H9 (cell line): ENCODE results near the gene ZFP92. TPM values are rescaled to one million over a fixed set of nuclear protein-coding genes. Genes with fewer than 3 reads are reported as not detected.

ENCODE experiments used
- DNase-seq: peaks from one replicate; pipeline ENCODE4 v3.0.0-alpha.2; 2017
- H2AFZ ChIP-seq: one replicate; pipeline ENCODE4 v1.6.1; 2013; ENCODE audit warnings: mild to moderate bottlenecking, low read length, control low read depth, moderate library complexity
- H2AK5ac ChIP-seq: 2 replicates; pipeline ENCODE4 v1.6.1; 2013; ENCODE audit warnings: low read length, control low read depth, mixed read lengths; ENCODE audit not compliant: insufficient read length
- H2BK120ac ChIP-seq: one replicate; pipeline ENCODE4 v1.6.1; 2013; ENCODE audit warnings: low read depth, mild to moderate bottlenecking, low read length, control low read depth, inconsistent platforms; ENCODE audit not compliant: poor library complexity, severe bottlenecking
- H2BK12ac ChIP-seq: 2 replicates; pipeline ENCODE4 v1.6.1; 2013; ENCODE audit warnings: low read length, control low read depth, mixed read lengths, low read depth; ENCODE audit not compliant: insufficient read length
- H2BK15ac ChIP-seq: 2 replicates; pipeline ENCODE4 v1.6.1; 2013; ENCODE audit warnings: low read depth, low read length, control low read depth
- H2BK20ac ChIP-seq: one replicate; pipeline ENCODE4 v1.6.1; 2013; ENCODE audit warnings: low read depth, mild to moderate bottlenecking, low read length, control low read depth, inconsistent platforms; ENCODE audit not compliant: poor library complexity, severe bottlenecking
- H2BK5ac ChIP-seq: 2 replicates; pipeline ENCODE4 v1.6.1; 2013; ENCODE audit warnings: low read length, control low read depth, mixed read lengths; ENCODE audit not compliant: insufficient read length
- H3K14ac ChIP-seq: 2 replicates; pipeline ENCODE4 v1.6.1; 2013; ENCODE audit warnings: low read length, control low read depth; ENCODE audit not compliant: insufficient read depth
- H3K18ac ChIP-seq: 2 replicates; pipeline ENCODE4 v1.6.1; 2013; ENCODE audit warnings: low read depth, mild to moderate bottlenecking, mixed read lengths, low read length, control low read depth; ENCODE audit not compliant: insufficient read length
- H3K23ac ChIP-seq: 2 replicates; pipeline ENCODE4 v1.6.1; 2013; ENCODE audit warnings: low read length, control low read depth, mixed read lengths, low read depth; ENCODE audit not compliant: insufficient read length
- H3K23me2 ChIP-seq: 2 replicates; pipeline ENCODE4 v1.6.1; 2013; ENCODE audit warnings: low read depth, mild to moderate bottlenecking, mixed read lengths, low read length, control low read depth; ENCODE audit not compliant: insufficient read length, poor library complexity, severe bottlenecking
- H3K27ac ChIP-seq: 2 replicates; pipeline ENCODE4 v1.5.1; 2013; ENCODE audit warnings: low read length, control low read depth, mixed read lengths, low read depth; ENCODE audit not compliant: insufficient read length
- H3K27me3 ChIP-seq: 2 replicates; pipeline ENCODE4 v1.6.1; 2013; ENCODE audit warnings: low read length, control low read depth, inconsistent platforms; ENCODE audit not compliant: insufficient read depth
- H3K4ac ChIP-seq: 2 replicates; pipeline ENCODE4 v1.6.1; 2013; ENCODE audit warnings: low read depth, mild to moderate bottlenecking, control low read depth, inconsistent platforms, low read length, moderate library complexity
- H3K4me1 ChIP-seq: 2 replicates; pipeline ENCODE4 v1.6.1; 2013; ENCODE audit warnings: low read length, control low read depth, inconsistent platforms; ENCODE audit not compliant: insufficient read depth
- H3K4me2 ChIP-seq: 2 replicates; pipeline ENCODE4 v1.6.1; 2013; ENCODE audit warnings: low read length, control low read depth, mixed read lengths; ENCODE audit not compliant: insufficient read length, insufficient read depth
- H3K56ac ChIP-seq: 2 replicates; pipeline ENCODE4 v1.6.1; 2013; ENCODE audit warnings: low read depth, mild to moderate bottlenecking, mixed read lengths, low read length, control low read depth; ENCODE audit not compliant: insufficient read length
- H3K79me1 ChIP-seq: 2 replicates; pipeline ENCODE4 v1.6.1; 2013; ENCODE audit warnings: low read depth, mild to moderate bottlenecking, moderate library complexity, low read length, control low read depth, inconsistent platforms; ENCODE audit not compliant: insufficient read depth, poor library complexity, severe bottlenecking
- H3K79me2 ChIP-seq: 2 replicates; pipeline ENCODE4 v1.6.1; 2013; ENCODE audit warnings: low read length, control low read depth, inconsistent platforms; ENCODE audit not compliant: insufficient read depth
- H3K9ac ChIP-seq: 2 replicates; pipeline ENCODE4 v1.6.1; 2013; ENCODE audit warnings: low read length, control low read depth, mixed read lengths; ENCODE audit not compliant: insufficient read length; ENCODE audit errors: extremely low read depth
- H3K9me3 ChIP-seq: one replicate; pipeline ENCODE4 v1.6.1; 2013; ENCODE audit warnings: low read depth, low read length, inconsistent platforms; ENCODE audit not compliant: control insufficient read depth
- H3T11ph ChIP-seq: one replicate; pipeline ENCODE4 v1.6.1; 2013; ENCODE audit warnings: mild to moderate bottlenecking, low read length, control low read depth, inconsistent platforms
- H4K20me1 ChIP-seq: one replicate; pipeline ENCODE4 v1.6.1; 2013; ENCODE audit not compliant: control insufficient read depth, insufficient read length, insufficient read depth
- H4K5ac ChIP-seq: 2 replicates; pipeline ENCODE4 v1.6.1; 2013; ENCODE audit warnings: low read depth, mild to moderate bottlenecking, mixed read lengths, low read length, control low read depth; ENCODE audit not compliant: insufficient read length
- H4K8ac ChIP-seq: replicated peaks from 2 replicates; pipeline ENCODE4 v1.6.1; 2013; ENCODE audit warnings: low read length, control low read depth, mixed read lengths, low read depth; ENCODE audit not compliant: insufficient read length
- H4K91ac ChIP-seq: 2 replicates; pipeline ENCODE4 v1.6.1; 2013; ENCODE audit warnings: low read depth, mild to moderate bottlenecking, moderate library complexity, mixed read lengths, low read length, control low read depth; ENCODE audit not compliant: insufficient read length
- H3K27ac Mint-ChIP-seq, 3 experiments: 2 replicates in 2 of 3; 3 replicates in 1 of 3; pipeline ENCODE4 v1.8.0; 2020 to 2021; ENCODE audit warnings: mixed read lengths in 3 of 3, mild to moderate bottlenecking in 1 of 3, moderate library complexity in 1 of 3
- H3K27me3 Mint-ChIP-seq: 2 replicates; pipeline ENCODE4 v1.8.0; 2021; ENCODE audit warnings: low read depth, mild to moderate bottlenecking, moderate library complexity, mixed read lengths
- H3K36me3 Mint-ChIP-seq, 3 experiments: 2 replicates in 2 of 3; 3 replicates in 1 of 3; pipeline ENCODE4 v1.8.0; 2020 to 2021; ENCODE audit warnings: low read depth in 3 of 3, mixed read lengths in 3 of 3; ENCODE audit not compliant: insufficient read depth in 1 of 3
- H3K4me1 Mint-ChIP-seq, 2 experiments: 2 replicates each; pipeline ENCODE4 v1.8.0; 2020; ENCODE audit warnings: mixed read lengths in 2 of 2
- H3K4me3 Mint-ChIP-seq, 2 experiments: 2 replicates in 1 of 2; 3 replicates in 1 of 2; pipeline ENCODE4 v1.8.0; 2020 to 2021; ENCODE audit warnings: mild to moderate bottlenecking in 2 of 2, mixed read lengths in 2 of 2, moderate library complexity in 1 of 2
- H3K9me3 Mint-ChIP-seq, 2 experiments: 2 replicates in 1 of 2; 3 replicates in 1 of 2; pipeline ENCODE4 v1.8.0; 2020; ENCODE audit warnings: mild to moderate bottlenecking in 2 of 2, mixed read lengths in 2 of 2, moderate library complexity in 1 of 2
- CTCF ChIP-seq: fragments of 200-600 bp; sonication (generic); conservative IDR thresholded peaks from 3 replicates; pipeline ENCODE4 v1.8.0; 2021; ENCODE audit warnings: antibody characterized with exemption, mild to moderate bottlenecking
- WGBS: extraction: QIAGEN DNeasy Blood & Tissue Kit; methylation state at CpG from one replicate; pipeline ENCODE4 v1.1.7; 2013; ENCODE audit warnings: missing lambda C conversion rate, low lambda C conversion rate, mixed read lengths; ENCODE audit not compliant: insufficient read length; ENCODE audit errors: extremely low coverage; 5-methylcytosine and 5-hydroxymethylcytosine counted together
- total RNA-seq: library from RNA; stranded (reverse); gene quantifications from 2 replicates; pipeline ENCODE4 v1.2.1, GENCODE V29; 2021

ZFP92 gene
- total RNA-seq, 1 experiment from 2014 or later: 0.68 TPM

DNA sequence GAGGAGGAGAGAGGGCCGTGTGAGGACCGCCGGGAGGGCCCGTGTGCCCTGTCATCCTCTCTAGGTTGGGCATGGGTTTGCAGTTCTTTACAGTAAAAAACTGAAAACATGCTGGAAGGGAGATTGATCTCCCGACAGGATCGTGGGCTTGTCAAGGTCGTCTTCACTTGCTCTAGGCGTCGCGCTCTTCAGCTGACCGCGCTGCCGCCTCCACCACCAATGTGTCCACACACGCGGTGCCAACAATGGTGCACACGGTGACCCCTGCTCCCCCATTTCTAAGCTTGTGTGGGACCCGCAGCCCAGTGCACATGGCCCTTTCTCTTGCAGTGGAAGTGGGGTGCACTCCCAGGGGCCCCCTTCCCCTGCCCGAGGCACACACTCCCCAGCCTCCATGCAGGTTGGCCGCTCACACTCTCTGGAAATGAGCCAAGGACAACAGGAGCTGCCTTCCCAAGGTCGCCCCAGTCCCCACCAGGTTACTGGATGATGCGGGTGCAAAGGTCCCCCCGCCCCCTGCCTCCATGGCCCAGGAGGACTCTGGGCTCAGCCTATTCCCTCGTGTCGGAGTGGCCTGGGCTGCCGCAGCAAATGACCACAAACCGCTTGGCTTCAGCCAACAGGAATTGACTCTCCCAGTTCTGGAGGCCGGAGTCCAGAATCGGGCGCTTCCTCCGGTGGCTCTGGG, 1.7 kb upstream of the ZFP92 start:
- Histone ChIP-seq H3K27me3 (peaks cover 7% of the 10 kb centered on the region; the same call in 1 of the 2 replicates), H3T11ph (no peak overlapping the region), H4K91ac (no peak overlapping the region), H3K4me1 (no peaks in the 10 kb centered on the region), H4K5ac (no peak overlapping the region), H3K79me2 (no peaks in the 10 kb centered on the region), H3K23ac (no peak overlapping the region), H2AFZ (no peak overlapping the region), H2BK12ac (no peak overlapping the region), H2BK15ac (no peak overlapping the region), H3K18ac (no peak overlapping the region), H2BK120ac (no peak overlapping the region), H3K14ac (no peak overlapping the region), H2BK20ac (no peak overlapping the region), H2BK5ac (no peak overlapping the region), H3K9ac (no peak overlapping the region), H3K4ac (no peak overlapping the region), H2AK5ac (no peak overlapping the region), H3K79me1 (no peaks in the 10 kb centered on the region), H3K27ac (no peak overlapping the region), H4K20me1 (no peaks in the 10 kb centered on the region), H3K9me3 (peaks cover 29% of the 10 kb centered on the region), H3K56ac (no peak overlapping the region), H4K8ac (no peak overlapping the region), H3K23me2 (no peaks in the 10 kb centered on the region), H3K4me2 (no peak overlapping the region)
- H3K9me3 Mint-ChIP-seq: peaks cover 63 to 77% of the 10 kb centered on the region in 2 experiments
- peaks cover 8 to 10% (median 10%) of the 10 kb centered on the region in 3 experiments; a peak in 4 of 7 replicates for H3K36me3 Mint-ChIP-seq
- H3K27me3 Mint-ChIP-seq: peaks cover 47% of the 10 kb centered on the region
- H3K4me1 Mint-ChIP-seq: peaks cover 7 to 8% of the 10 kb centered on the region in 2 experiments; a peak in 2 of 4 replicates
- no peak overlapping the region for H3K27ac Mint-ChIP-seq
- no peak for DNase-seq
- no peak overlapping the region for H3K4me3 Mint-ChIP-seq
- WGBS: no CpG with 5 or more reads among the region's 30 CpGs
- no peak for TF ChIP-seq CTCF
